Measurements from ENCODE around the gene GALNT2. TPM values are rescaled to one million over a fixed set of nuclear protein-coding genes. Genes with fewer than 3 reads are reported as not detected.

GALNT2 gene
- total and polyA plus RNA-seq, 2 of the 4 experiments (the other 2 are of a cell fraction) = 50.4 to 189 TPM

DNA sequence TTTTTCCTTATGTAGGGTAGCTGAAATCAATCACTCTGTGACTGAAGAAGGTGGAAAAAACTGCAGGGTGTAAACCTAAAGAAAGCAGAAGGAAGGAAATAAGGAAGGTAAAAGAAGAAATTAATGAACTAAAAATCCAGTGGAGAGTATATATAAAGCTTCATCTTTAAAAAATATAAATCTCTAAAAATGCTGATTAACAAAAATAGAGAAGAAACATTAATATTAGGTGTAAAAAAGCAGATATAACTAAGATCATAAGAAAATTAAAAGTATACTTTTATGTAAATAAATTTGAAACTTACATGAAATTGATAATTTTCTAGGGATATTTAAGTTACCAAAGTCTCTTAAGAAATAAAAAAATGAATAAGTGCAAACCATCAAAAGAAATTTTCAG lies 159.8 kb downstream of the GALNT2 start:
- Histone ChIP-seq H2BK5ac (ENCODE audit: low read depth, low read length, poor library complexity, severe bottlenecking) (no peak overlapping the region), H3K27me3 (ENCODE audit: control insufficient read depth, insufficient read depth, low read length) (no peaks in the 10 kb centered on the region), H3K4me3 (ENCODE audit: insufficient read depth, low read depth, low read length) (no peak overlapping the region), H3K9me1 (ENCODE audit: insufficient read depth, low read length) (peaks cover 11% of the 10 kb centered on the region; the same call in 1 of the 2 replicates), H3K36me3 (ENCODE audit: control insufficient read depth, insufficient read depth, low read length) (no peaks in the 10 kb centered on the region; the same call in 1 of the 2 replicates), H2BK120ac (ENCODE audit: low read depth, low read length) (no peak overlapping the region), H2AFZ (replicated peaks; ENCODE audit: low read length, poor library complexity) (no peak overlapping the region), H3K18ac (ENCODE audit: low read depth, low read length) (no peak overlapping the region), H4K5ac (ENCODE audit: low read depth, low read length) (no peak overlapping the region), H3K9me3 (ENCODE audit: control insufficient read depth, insufficient read depth, low read length) (no peaks in the 10 kb centered on the region), H3K9ac (ENCODE audit: low read depth, low read length) (no peak overlapping the region), H3K23ac (ENCODE audit: low read depth, low read length) (no peak overlapping the region), H4K91ac (ENCODE audit: insufficient read depth, low read depth, low read length) (no peak overlapping the region), H4K8ac (ENCODE audit: low read depth in 2 of 2, low read length in 2 of 2) (no peak overlapping the region), H2AK5ac (ENCODE audit: low read depth, low read length) (no peak overlapping the region), H2AK9ac (replicated peaks; ENCODE audit: low read depth, low read length, poor library complexity) (no peak overlapping the region), H3K14ac (replicated peaks; ENCODE audit: low read depth, low read length) (no peak overlapping the region), H3K4ac (ENCODE audit: low read depth, low read length) (no peak overlapping the region), H3K4me1 (ENCODE audit: control insufficient read depth, insufficient read depth, low read length) (peaks cover 5% of the 10 kb centered on the region; the same call in 1 of the 2 replicates), H2BK15ac (ENCODE audit: low read depth, low read length) (no peak overlapping the region), H3K27ac (ENCODE audit: insufficient read depth, low read length) (no peak overlapping the region), H3K79me1 (ENCODE audit: low read depth in 1 of 2, low read length in 2 of 2) (peaks cover 19 to 32% of the 10 kb centered on the region in 2 experiments), H3K4me2 (ENCODE audit: low read depth, low read length) (no peak overlapping the region), H4K20me1 (ENCODE audit: insufficient read depth, low read length) (peaks cover 12% of the 10 kb centered on the region), H3K56ac (ENCODE audit: extremely low read depth, insufficient read depth, low read length) (no peak overlapping the region), H2BK20ac (ENCODE audit: low read depth, low read length) (no peak overlapping the region)
- ChIA-PET CTCF (interaction anchor here (1.0 kb wide), 1 partner anchor 16 kb away, joined by 4 read pairs; no protein-coding TSS in a partner anchor), POLR2A (ENCODE audit: unreplicated experiment) (no interaction called here)
- no TSS peak for BruUV-seq (replicated peaks)
- ATAC-seq (ENCODE audit: low read depth) (no peak), DNase-seq (no peak)
- dilution Hi-C loops (cut with HindIII; ENCODE audit: low sequenced_read_pairs, unreplicated experiment) (no loop called here), intact Hi-C loops (cut with micrococcal nuclease) (no loop called here), in situ Hi-C loops (cut with MboI; ENCODE audit: low sequenced_read_pairs) (no loop called here)
- TF ChIP-seq FOS (IDR thresholded peaks at IDR 0.05; ENCODE audit: low read depth, low read length) (no peak), MXI1 (IDR thresholded peaks at IDR 0.05; ENCODE audit: borderline replicate concordance, low read depth, low read length) (no peak), MAZ (IDR thresholded peaks at IDR 0.05; ENCODE audit: borderline replicate concordance, low read depth, low read length) (no peak), BHLHE40 (IDR thresholded peaks at IDR 0.05; ENCODE audit: low read depth, low read length) (no peak), RCOR1 (IDR thresholded peaks at IDR 0.05; ENCODE audit: insufficient replicate concordance, low read length) (no peak), RFX5 (IDR thresholded peaks at IDR 0.05; ENCODE audit: low read depth, low read length) (no peak), POLR2A (IDR thresholded peaks at IDR 0.05; ENCODE audit: low read depth, low read length) (no peak), CEBPB (IDR thresholded peaks at IDR 0.05; ENCODE audit: low read depth, low read length) (no peak), CHD1 (IDR thresholded peaks at IDR 0.05; ENCODE audit: low read depth, low read length) (no peak), MAFK (IDR thresholded peaks at IDR 0.05; ENCODE audit: low read depth, low read length) (no peak), SMC3 (IDR thresholded peaks at IDR 0.05; ENCODE audit: low read depth, low read length) (no peak), NFE2L2 (IDR thresholded peaks at IDR 0.05; ENCODE audit: low read depth, low read length) (no peak), RAD21 (IDR thresholded peaks at IDR 0.05; ENCODE audit: low read length) (no peak)
- TF ChIP-seq, protein P1, sequence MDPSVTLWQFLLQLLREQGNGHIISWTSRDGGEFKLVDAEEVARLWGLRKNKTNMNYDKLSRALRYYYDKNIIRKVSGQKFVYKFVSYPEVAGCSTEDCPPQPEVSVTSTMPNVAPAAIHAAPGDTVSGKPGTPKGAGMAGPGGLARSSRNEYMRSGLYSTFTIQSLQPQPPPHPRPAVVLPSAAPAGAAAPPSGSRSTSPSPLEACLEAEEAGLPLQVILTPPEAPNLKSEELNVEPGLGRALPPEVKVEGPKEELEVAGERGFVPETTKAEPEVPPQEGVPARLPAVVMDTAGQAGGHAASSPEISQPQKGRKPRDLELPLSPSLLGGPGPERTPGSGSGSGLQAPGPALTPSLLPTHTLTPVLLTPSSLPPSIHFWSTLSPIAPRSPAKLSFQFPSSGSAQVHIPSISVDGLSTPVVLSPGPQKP (IDR thresholded peaks at IDR 0.05; ENCODE audit: borderline replicate concordance, low read depth, low read length) = no peak
- TF ChIP-seq, protein P2, sequence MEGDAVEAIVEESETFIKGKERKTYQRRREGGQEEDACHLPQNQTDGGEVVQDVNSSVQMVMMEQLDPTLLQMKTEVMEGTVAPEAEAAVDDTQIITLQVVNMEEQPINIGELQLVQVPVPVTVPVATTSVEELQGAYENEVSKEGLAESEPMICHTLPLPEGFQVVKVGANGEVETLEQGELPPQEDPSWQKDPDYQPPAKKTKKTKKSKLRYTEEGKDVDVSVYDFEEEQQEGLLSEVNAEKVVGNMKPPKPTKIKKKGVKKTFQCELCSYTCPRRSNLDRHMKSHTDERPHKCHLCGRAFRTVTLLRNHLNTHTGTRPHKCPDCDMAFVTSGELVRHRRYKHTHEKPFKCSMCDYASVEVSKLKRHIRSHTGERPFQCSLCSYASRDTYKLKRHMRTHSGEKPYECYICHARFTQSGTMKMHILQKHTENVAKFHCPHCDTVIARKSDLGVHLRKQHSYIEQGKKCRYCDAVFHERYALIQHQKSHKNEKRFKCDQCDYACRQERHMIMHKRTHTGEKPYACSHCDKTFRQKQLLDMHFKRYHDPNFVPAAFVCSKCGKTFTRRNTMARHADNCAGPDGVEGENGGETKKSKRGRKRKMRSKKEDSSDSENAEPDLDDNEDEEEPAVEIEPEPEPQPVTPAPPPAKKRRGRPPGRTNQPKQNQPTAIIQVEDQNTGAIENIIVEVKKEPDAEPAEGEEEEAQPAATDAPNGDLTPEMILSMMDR (conservative IDR thresholded peaks at IDR 0.05; ENCODE audit: low read depth, low read length) = no peak
- TF ChIP-seq, protein P3, sequence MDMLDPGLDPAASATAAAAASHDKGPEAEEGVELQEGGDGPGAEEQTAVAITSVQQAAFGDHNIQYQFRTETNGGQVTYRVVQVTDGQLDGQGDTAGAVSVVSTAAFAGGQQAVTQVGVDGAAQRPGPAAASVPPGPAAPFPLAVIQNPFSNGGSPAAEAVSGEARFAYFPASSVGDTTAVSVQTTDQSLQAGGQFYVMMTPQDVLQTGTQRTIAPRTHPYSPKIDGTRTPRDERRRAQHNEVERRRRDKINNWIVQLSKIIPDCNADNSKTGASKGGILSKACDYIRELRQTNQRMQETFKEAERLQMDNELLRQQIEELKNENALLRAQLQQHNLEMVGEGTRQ (IDR thresholded peaks at IDR 0.05; ENCODE audit: low read depth, low read length) = no peak

Data from IMR-90 (cell line).